NOMO-1 (cell line): ENCODE data around the gene PCCB.
"Not testable (repeated sequence)": the region's sequence is repeated elsewhere in the genome, so short reads cannot be mapped to it uniquely, and the experiment has no call there.

Source experiments
- DNase-seq, 2 experiments: peaks; one replicate each; lab custom pipeline; 2025; ENCODE audit not compliant: unreplicated experiment in 2 of 2; lab: John Stamatoyannopoulos, UW

PCCB gene

DNA sequence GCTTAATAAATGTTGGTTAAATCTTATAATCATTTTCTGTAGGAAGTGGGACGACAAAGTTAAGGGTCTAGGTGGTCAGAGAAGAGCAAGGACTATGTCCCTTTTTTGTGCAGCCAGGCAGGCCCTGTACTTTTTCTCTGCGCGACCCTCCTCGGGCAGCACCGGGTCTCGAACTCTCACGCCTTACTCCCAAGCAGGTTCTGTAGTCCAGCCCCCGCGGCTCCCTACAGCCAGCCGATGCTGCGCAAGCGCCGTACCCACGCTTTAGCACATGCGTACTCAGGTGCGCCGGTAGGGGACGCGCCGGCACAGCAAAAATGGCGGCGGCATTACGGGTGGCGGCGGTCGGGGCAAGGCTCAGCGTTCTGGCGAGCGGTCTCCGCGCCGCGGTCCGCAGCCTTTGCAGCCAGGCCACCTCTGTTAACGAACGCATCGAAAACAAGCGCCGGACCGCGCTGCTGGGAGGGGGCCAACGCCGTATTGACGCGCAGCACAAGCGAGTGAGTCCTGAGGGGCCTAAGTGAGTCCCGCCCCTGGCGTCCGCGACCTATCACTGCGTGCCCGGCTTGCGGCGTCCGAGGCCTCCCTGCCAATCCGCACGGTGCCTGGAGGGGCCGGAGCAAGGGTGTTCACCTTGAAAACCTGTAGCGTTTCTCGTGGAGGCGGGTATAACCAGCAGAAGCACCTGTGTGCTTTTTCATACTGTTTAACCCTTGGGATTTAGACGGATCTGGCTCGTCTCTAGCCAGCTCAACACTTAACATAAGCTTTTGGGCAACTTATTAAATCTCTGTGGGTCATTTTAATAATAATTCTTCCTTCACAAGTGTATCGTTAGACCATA lies at the start of gene PCCB:
Gene PCCB (plus strand): TSS at position 282 of the 844 bp plus-strand sequence. CDS start 36 bp downstream, at position 318.
- DNase-seq, result peak; percentile 97 to 99

DNA sequence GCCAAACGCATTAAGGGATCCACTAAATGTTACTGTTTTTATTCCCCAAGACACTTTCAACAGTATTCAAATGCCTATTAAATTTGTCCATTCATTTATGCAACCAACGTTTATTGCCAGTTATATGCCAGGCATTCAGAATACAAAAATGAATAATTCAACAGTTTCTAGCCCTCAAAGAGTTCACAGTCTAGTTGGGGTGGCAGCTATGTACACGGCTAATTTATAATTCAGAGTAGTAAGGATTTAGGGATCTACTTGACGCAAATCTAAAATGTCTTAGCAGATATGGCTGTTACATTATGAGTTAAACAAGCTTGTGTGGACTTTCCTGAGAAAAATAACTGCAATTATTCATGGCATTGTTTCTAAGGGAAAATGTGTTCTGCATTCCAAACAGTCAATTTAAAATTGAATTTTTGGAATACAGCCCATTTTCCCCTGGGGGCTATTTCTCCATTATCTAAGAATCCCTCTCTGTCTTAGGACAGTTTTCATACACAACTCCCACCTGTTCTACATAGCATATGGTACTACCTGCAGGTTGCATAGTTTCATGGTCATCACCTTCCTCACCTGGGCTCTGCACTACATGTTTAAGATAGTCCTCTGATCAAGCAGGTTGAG lies 42.5 kb upstream of the PCCB start:
- DNase-seq, result no peak

DNA sequence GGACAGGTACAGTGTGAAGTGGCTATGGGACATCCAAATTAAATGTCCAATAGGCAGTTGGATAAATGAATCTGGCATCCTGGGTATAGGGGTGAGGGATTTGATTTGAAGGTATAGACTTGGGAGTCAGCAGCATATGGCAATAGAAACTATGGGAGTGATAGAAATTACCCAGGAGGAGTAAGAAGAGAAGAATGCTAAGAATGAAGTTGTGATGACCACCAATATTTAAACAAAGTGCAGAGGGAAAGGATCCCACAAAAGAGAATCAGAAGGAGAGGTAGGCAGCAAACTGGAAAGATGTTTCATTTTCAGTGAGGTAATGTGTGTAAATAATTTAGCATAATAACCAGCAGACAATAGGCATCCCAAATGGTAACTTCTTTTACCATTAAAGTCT lies 40.2 kb upstream of the PCCB start:
- DNase-seq, result no peak

DNA sequence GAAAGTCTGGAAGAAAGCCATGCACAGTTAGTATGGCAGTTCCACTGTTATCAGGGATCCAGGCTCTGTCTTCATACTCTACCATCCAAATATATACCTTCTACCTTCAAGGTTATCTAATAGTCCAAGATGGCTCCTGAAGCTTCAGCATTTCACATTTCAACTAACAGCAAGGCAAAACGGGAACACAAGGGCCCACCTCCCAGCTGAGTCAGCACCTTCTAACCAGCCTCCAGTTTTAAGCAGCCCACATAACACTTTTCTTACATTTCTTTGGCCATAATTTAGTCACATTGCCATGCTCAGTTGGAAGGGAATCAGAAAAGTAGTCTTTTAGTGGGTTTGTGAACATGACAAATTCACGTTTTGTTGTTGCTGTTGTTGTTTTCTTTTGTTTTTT lies 38.6 kb upstream of the PCCB start:
- DNase-seq, result no peak

DNA sequence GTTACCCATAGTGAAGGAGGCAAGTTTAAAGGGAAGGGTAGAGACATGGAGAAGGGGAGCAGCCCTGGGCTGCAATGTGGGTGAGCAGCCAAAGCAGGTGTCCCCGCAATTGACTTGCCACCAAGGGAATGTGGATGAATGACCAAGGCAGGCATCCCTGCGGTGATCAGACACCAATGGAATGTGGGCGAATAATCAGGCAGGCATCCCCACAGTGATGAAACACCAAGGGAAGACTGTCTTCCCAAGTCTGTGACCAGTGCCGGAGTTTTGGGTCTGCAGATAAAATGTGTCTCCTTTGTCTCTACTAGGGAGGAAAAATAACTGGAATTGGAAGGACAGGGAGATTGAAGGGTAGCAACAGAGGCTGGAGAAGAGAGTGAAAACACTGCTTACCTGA lies 27.4 kb upstream of the PCCB start:
- not testable (repeated sequence) for DNase-seq

DNA sequence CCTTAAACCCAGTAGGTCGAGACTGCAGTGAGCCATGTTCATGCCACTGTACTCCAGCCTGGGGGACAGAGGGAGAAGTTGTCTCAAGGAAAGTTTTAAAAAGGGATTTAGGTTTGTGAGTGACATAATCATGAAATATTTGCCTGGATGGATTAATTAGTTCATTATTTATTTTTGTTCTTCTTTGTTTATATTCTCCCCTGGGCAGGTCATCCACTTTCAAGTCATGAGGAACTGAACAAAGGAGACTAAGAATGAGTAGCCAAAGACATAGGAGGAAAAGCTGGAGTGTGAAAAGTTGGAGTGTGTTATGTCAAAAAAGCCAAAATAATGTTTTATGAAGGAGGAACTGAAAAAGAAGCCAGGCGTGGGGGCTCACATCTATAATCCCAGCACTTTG lies 17.7 kb upstream of the PCCB start:
- DNase-seq, result no peak

DNA sequence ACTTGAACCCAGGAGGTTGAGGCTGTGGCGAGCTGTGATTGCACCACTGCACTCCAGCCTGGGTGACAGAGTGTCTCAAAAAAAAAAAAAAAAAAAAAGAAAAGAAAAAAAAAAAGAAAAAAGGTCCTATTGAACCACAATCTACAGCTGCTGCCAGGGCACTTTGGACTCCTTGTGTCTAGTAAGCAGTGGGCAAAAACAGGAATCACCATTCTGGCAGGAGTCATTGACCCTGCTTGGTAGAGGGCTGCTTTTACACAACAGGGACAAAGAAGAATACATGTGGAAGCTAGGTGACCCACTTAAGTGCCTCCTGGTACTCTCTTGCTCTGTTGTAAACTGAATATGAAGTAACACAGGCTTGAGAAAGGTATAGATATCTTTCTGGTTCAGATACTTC lies 14.6 kb upstream of the PCCB start:
- no peak for DNase-seq

DNA sequence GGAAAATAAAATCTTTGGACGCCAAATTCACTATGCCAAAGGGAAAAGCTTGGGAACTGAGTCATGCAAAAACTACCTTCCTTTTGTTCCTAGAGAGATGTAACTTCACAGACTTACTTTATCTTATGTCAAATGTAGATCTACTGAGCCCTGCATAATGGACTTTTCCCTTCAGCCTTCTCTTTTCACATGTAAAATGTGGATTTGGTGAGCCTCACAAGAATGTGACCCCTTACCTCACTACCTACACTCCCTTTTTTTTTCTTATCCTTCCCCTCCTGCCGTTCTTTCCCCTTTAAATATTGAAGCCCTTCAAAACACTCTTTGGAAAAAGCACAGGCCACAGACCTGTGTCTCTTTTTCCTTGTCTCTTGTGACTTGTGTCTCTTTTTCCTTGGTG lies 14.0 kb upstream of the PCCB start:
- DNase-seq, result no peak

DNA sequence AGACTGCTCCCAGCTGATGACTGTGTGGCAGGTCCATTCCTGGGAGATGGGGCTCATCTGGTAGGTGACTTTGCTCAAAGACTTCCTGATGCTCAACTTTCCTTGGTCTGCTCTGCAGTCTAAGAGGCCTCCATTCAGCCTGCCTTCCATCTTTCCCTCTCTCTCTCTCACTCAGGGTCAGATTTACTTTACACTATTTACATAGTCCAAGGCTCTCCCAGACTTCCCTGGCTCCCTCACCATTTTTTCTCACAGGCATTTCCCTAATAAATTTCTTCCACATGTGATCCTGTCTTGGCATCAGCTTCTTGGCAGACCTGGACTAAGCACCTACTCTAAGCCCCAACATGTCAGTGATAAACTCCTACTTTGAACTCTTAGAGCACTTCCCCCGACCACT lies 13.0 kb upstream of the PCCB start:
- DNase-seq, result no peak

DNA sequence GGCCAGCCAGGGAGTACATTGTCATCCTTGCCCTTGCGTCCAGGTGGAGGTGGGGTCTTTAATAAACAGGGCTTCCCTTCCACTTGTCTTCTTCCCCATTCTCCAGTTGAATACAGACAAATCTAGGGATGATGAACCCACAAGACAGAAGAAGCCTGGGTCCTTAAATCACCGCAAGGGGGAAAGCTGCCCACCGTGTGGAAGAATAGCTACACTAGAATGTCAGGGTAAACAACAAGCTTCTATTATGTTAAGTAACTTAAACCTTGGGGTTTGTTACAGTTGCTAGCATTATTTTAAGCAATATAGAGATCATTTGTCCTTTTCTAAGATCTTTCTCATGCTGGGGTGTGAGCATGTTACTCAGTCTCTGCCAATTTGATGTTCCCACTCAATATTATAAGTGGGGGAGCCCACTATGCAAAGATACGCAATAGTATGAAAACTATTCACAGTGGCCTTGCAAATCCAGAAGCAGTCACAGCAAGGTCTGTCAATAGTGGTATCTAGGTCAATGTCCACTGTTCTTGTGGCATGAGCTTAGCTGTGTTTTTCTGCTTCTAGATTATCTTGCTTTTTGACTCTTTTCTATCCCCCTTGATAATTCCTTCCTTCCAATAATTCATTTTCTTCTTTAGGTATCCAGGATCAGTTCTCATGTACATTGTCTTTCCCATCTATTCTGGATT lies 12.0 kb upstream of the PCCB start:
- DNase-seq, result no peak

DNA sequence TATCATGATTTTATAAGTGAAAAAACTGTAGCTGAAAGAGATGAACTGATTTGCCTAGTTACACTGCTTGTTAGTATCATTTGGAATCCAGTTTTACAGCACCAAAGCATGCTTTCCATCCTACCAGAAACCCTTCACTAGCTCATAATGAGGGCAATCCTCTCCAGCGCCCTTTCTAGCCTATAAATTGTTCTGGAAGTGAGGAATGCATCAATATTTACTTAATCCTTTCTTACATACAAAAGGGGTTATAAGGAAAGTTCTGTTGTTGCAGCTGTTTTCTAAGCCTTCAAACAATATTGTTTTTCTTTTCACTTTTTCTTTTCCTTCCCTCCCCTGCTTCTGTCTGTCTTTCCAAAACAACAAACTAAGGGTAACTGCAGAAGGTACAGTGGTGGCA lies 11.0 kb upstream of the PCCB start:
- no peak for DNase-seq

DNA sequence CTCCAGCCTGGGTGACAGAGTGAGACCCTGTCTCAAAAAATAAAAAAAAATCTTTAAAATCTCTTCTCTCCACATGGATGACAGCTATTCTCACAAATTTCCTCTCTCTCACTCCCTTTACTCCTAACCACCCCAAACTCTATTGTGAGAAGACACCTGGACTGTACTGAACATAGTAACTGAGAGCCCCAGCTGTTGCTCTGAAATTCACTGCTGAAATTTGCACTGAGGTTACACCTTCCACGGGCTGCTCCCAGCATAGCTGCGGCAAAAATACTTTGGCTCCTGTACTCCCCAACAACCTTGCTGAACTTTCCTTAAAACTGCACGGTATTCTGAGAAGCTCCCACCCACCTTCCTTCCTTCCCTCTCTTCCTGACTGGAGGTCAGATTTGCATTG lies 4.4 kb upstream of the PCCB start:
- no peak for DNase-seq

DNA sequence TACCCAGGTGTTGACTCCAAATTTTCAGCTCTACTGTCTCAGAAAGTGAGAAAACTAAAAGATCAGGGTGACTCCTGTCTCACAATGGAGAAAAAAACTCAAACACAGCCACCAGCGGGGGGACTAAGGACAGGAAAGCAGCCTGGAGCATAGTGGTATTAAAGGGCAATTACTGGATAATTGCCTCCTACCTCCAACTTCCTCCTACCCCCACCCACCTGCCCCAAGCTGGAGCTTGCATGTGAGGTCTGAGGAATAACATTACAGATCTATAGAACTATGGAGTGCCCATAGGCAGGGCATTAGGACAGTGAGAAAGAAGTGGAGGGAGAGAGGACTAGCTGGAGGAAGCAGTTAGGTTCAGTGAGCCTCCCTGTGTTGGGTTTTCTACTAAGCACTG lies 2.7 kb upstream of the PCCB start:
- DNase-seq, result no peak

DNA sequence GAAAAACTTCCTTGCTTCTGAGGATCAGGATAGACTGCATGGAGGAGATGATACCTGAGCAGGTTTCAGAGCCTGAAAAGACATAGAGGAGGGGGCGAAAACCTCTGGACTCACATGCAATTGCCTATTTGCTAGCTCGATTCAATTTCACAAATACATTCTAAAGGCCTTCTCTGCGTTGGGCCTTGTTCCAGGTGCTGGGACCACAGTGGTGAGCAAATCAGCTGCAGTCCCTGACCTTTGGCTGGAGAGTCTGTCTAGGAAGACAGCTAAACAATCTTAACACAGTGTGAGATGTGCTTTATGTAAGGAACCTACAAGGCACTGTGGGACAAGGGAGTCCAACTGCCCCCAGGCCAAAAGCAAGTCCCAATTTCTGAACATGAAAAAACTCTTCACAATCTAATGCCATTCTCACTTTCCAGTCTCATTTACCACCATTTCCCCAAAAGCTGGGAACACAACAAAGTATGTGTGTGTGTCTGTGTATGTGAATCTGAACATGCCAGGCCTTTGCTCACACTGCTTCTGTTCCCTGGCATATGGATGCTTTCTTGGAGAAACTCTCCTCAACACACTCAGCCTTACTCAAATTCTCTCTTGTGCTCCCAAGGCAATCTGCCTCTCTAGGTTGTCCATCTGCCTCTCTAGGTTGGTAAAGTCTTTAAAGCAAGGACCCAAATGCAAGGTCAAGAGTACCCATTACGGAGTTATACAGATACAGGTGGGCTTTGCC lies 2.1 kb upstream of the PCCB start:
- no peak for DNase-seq

DNA sequence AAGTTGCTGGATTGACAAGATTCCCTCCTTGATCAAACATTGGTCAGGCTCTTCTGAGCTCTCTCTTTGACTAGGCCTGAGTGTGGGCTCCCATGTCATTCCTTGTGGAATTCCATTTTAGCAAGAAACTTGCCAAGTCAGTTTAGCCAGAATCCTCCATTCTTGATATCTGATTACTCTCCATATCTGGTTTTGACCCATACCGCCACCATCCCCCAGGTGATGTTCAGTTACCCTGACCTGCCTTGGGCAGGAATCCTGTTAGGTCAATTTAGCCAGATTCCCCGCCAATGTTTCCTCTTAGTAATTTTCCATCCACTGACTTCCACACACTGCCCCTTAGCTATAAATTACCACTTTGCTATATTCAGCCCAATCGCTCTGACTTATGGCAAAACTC lies 1.0 kb upstream of the PCCB start:
- no peak for DNase-seq

DNA sequence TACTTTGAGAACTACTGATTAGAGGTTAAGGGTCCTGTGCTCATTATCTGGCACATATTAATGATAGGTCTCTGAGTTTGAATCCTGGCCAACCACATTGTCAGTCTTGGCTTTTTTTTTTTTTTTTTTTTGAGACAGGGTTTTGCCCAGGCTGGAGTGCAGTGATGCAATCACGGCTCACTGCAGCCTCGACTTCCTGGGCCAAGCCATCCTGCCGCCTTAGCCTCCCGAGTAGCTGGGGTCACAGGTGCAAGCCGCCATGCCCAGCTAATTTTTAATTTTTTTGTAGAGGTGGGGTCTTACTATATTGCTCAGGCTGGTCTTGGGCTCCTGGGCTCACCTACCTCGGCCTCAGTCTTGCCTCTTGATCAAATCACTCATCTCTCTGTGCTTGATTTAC lies 547 bp upstream of the PCCB start:
- peak in 1 of 2 experiments; percentile 9 for DNase-seq

DNA sequence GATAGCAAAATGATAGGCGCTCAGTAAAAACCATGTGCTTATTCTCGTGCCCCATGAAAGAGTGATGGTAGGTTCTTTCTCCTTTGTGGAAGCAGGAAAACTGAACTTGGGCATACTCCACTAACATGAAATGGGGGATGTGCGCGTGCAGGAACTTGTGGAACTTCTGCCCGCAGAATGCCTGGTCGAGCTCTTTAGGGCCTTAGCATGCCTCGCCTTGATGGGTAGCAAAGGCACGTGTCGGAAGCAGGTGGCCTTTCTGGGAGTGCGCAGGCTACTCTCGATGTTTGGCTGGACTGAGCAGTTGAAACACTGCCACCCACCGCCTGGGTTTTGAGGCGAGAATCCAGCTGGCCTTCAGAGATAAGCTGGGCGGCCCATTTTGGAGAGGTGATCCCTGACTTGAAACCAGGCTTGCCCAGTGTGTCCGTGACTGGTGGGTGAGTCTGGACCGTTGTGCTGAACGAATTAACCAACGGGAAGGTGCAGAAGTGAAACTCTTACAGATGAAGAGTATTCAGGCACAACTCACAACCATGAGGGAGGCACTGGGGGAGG lies 842 bp downstream of the PCCB start:
- DNase-seq, result peak; percentile 32 to 52

DNA sequence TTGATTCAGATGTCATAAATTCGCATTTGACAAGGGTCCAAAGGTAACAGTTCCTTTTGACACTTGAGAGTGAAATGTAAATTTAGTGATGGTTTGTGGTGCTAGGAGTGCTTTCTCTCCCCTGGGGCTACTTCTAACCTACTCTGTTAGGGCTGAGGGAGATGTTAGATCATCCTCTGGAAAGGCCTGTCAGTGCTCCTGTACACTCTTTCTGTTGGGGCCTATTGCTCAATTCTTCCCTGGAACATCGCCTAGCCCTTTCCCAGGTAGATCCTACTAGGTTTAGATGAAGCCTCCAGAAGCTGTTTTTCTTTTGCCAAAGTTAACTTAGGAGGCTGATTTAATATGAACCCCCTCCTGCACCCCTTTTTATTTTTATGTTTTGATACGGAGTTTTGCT lies 1.4 kb downstream of the PCCB start:
- DNase-seq, result no peak

DNA sequence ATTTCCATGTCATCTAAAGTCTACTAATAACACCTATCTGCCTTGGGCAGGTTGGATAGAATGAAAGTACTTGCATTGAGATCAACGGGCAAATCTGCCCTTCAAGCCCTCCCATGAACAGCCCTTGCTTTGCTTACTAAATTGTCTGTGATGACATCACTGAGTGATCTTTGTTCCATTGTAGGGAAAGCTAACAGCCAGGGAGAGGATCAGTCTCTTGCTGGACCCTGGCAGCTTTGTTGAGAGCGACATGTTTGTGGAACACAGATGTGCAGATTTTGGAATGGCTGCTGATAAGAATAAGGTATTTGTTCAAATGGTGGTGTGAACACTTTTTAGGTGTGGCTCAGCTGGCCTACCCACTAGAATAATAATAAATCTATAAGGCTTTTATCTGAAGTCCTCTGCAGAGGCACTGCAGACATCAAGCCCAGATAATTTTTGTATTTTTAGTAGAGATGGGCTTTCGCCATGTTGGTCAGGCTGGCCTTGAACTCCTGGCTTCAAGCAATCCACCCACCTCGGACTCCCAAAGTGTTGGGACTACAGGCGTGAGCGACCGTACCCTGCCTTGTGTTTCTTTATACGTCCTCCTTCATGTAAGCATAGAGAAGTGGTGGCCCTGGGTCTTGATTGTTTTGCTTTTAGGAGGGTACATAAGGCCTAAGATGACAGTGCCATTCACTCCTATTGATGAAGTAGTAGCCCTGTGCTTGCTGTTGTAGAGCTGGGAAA lies 5.7 kb downstream of the PCCB start:
- no peak for DNase-seq

DNA sequence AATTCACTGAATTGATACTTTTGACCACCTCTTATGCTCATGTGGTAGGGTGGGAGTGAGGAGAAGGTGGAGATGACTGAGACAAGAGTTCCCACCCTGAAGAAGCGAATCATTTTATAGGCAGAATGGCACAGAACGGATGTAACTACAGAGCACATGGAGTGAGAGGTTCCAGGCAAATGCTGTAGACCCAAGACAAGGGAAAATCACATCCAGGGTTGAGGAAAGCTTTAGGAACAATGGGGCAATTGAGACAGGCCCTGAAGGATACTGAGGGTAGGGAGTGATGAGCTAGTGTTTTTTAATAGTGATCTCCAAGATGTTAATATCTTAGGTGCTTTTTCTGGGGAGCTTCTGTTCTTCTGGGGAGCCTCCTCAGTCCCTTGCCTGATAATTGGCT lies 8.1 kb downstream of the PCCB start:
- DNase-seq, result no peak
